ENCODE results near the gene MAB21L2. TPM values are rescaled to one million over a fixed set of nuclear protein-coding genes. Genes with fewer than 3 reads are reported as not detected.

Gene MAB21L2
- total RNA-seq, 2 experiments from 2014 or later: not detected

DNA sequence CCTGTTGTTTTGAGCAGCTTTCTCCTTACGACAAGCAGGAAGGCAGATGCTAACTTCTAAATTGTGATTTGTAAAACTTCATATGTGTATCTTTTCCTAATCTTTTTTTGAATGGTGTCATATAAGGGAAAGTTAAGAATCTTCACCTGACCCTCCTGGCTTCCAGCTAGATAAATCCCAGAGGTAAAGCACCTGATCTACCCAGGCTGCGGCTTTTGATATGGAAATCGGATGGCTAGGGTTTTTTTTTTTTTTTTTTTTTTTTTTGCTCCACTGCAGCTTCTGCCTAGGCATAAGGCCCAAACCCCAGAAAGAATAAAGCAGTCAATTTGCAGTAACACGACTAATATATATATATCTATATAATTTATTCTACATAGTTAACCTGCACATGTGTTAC lies 10.0 kb downstream of the MAB21L2 start:
- Mint-ChIP-seq H3K4me1 (ENCODE audit: low read depth) (no peaks in the 10 kb centered on the region), H3K9me3 (no peaks in the 10 kb centered on the region), H3K27ac (no peak overlapping the region), H3K4me3 (no peak overlapping the region), H3K36me3 (ENCODE audit: low read depth) (peaks cover 12% of the 10 kb centered on the region), H3K27me3 (ENCODE audit: low read depth) (no peaks in the 10 kb centered on the region)
- intact Hi-C loops (cut with micrococcal nuclease): loop anchor here (1.0 kb wide), 1 partner anchor 11 kb away; no protein-coding TSS in a partner anchor
- CTCF ChIA-PET: no interaction called here
- DNase-seq: no peak

DNA sequence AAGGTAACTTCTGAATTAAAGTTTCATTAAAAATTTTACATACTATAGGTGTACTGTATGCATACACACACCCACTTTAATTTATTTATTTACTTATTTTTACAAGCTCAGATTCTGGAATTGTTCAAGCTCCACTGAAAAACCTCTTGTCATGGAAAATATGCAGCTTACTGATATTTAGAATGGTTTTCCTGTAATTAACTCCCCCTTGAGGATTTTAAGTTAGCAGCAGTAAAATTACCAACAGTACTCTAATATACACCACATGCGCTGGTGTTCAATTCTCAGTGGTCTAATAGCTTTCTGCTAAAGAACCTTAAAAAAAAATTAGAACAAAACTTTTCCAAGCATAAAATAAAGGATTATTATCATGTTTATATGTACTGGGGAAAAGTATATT lies 12.0 kb downstream of the MAB21L2 start:
- intact Hi-C loops (cut with micrococcal nuclease): loop anchor here (2.0 kb wide), 1 partner anchor 295 kb away; no protein-coding TSS in a partner anchor

DNA sequence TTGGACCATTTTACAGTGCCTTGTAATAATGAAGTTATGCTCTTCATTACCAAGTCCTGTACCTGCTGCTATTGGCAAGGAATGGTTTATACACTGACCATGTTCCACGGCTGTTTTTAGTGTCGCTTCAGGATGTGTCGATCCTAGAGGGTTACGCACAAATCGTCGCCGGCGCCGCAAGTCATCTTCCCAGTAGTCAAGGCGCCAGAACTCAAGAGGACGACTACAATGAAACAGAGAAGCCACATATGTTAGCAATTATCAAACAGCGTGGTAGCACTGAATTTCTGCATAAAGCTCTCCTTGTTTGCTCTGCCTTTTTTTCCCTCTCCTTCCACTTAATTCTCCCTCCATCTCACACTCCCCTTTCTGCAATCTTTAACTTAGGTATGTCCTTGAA lies 17.0 kb downstream of the MAB21L2 start:
- no peak for DNase-seq
- Mint-ChIP-seq H3K36me3 (ENCODE audit: low read depth) (peaks cover 6% of the 10 kb centered on the region), H3K9me3 (no peaks in the 10 kb centered on the region), H3K4me1 (ENCODE audit: low read depth) (no peaks in the 10 kb centered on the region), H3K4me3 (no peak overlapping the region), H3K27ac (no peak overlapping the region), H3K27me3 (ENCODE audit: low read depth) (no peaks in the 10 kb centered on the region)
- CTCF ChIA-PET: no interaction called here
- intact Hi-C loops (cut with micrococcal nuclease): no loop called here

More for the DNA sequence above, 12.0 kb downstream of the MAB21L2 start:
- H3K36me3 Mint-ChIP-seq (ENCODE audit: low read depth): peaks cover 10% of the 10 kb centered on the region
- H3K27me3 Mint-ChIP-seq (ENCODE audit: low read depth): no peaks in the 10 kb centered on the region
- no peak overlapping the region for H3K4me3 Mint-ChIP-seq
- no peaks in the 10 kb centered on the region for H3K9me3 Mint-ChIP-seq
- CTCF ChIA-PET: interaction anchor here (0.9 to 1.4 kb wide), 2 partner anchors 12 to 295 kb away, joined by 3 read pairs; no protein-coding TSS in a partner anchor
- no peak overlapping the region for H3K27ac Mint-ChIP-seq
- H3K4me1 Mint-ChIP-seq (ENCODE audit: low read depth): no peaks in the 10 kb centered on the region
- no peak for DNase-seq

DNA sequence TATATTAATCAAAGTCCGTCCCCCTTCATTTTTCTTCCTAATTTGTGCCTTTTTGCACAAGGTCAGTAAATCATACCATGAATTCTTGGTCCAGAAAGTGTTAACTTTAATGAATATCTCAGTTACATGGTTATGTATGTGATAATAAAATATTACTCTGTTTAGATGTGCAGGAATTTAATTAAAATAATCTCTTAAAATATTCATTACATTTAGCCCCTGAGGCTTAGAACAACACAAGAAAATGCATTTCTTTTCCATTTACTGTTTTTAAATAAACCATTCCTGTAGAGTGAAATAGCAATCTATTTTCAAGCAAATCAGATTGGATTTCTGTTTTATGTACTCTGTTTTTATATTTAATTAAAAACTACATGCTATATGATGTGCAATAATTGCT lies 17.6 kb downstream of the MAB21L2 start:
- intact Hi-C loops (cut with micrococcal nuclease): no loop called here
- Mint-ChIP-seq H3K9me3 (no peaks in the 10 kb centered on the region), H3K4me1 (ENCODE audit: low read depth) (no peaks in the 10 kb centered on the region), H3K27ac (no peak overlapping the region), H3K27me3 (ENCODE audit: low read depth) (no peaks in the 10 kb centered on the region), H3K36me3 (ENCODE audit: low read depth) (peaks cover 6% of the 10 kb centered on the region), H3K4me3 (no peak overlapping the region)
- DNase-seq: no peak
- CTCF ChIA-PET: no interaction called here

DNA sequence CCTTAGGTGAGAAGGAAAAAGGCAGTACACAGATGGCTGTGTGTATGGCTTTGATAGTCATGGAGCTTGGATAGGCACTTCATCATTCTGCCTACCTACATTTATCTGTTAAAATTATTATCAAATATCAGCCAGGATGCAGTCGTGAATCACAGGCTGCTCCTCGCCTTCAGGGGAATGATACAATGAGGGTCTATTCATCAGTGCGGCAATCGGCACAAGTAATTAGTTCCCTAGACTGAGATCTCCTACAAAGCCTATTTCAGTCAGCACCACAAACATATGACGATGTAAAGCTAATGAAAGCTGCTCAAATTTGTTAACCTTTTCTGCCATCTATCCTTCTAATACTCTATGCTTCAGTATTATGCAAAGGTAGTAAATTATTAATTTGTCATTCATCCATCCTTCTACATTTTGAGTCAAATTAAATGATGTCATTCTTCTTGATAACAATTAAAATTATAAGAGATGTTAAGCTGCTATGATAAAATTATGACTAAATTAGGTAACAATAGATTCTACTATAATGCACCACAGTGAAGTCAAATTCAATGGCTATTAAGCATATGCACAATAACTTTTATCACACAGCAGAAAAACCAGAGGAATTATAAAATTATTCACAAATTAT lies 19.0 kb downstream of the MAB21L2 start:
- intact Hi-C loops (cut with micrococcal nuclease): no loop called here
- Mint-ChIP-seq H3K27ac (no peak overlapping the region), H3K36me3 (ENCODE audit: low read depth) (peaks cover 6% of the 10 kb centered on the region), H3K4me3 (no peak overlapping the region), H3K27me3 (ENCODE audit: low read depth) (no peaks in the 10 kb centered on the region), H3K4me1 (ENCODE audit: low read depth) (no peaks in the 10 kb centered on the region), H3K9me3 (no peaks in the 10 kb centered on the region)
- DNase-seq: no peak
- CTCF ChIA-PET: no interaction called here

DNA sequence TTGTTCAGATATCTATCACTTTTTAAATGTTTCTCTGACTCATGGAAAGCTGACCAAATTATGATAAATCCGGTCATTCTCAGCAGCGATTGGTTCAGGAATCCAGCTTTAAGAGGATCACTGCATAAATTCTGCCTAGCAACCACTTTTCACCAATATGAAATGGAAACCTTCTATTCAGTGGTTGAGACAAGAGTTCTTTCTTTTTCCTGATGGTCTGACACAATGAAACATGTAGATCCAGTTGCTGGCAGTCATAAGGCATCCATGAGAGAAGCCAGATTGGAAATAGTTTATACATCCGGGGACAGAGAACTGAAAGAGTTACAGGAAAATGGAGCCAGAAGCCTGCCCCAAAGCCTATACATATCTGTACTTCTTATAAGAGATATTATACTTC lies 27.2 kb downstream of the MAB21L2 start:
- intact Hi-C loops (cut with micrococcal nuclease): no loop called here
- H3K4me1 Mint-ChIP-seq (ENCODE audit: low read depth): no peaks in the 10 kb centered on the region
- no peak overlapping the region for H3K27ac Mint-ChIP-seq
- no peak overlapping the region for H3K4me3 Mint-ChIP-seq
- DNase-seq: no peak
- CTCF ChIA-PET: no interaction called here
- no peaks in the 10 kb centered on the region for H3K9me3 Mint-ChIP-seq
- H3K36me3 Mint-ChIP-seq (ENCODE audit: low read depth): peaks cover 2% of the 10 kb centered on the region
- no peaks in the 10 kb centered on the region for H3K27me3 Mint-ChIP-seq (ENCODE audit: low read depth)

DNA sequence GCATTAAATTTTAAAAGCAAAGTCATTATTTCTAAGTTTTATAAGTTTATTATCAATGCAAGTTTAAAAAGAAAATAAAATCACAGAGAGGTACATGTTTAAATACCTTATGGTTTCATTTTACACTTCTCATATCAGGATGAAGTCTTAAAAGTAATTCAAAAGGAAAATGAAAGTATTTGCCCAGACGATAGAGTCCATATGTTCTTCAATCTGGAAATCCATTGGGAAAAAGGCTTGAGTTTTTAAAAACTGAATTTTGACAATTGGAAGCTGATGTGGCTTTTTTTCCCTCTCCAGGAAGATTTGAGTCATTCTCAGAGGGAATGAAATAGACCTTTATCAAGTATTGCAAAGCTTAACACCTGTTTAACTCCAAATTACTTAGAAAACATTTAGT lies 37.1 kb downstream of the MAB21L2 start:
- Mint-ChIP-seq H3K27me3 (ENCODE audit: low read depth) (no peaks in the 10 kb centered on the region), H3K4me3 (no peak overlapping the region), H3K9me3 (no peaks in the 10 kb centered on the region), H3K27ac (no peak overlapping the region), H3K4me1 (ENCODE audit: low read depth) (no peaks in the 10 kb centered on the region), H3K36me3 (ENCODE audit: low read depth) (peaks cover 5% of the 10 kb centered on the region)
- intact Hi-C loops (cut with micrococcal nuclease): no loop called here
- CTCF ChIA-PET: no interaction called here
- no peak for DNase-seq

DNA sequence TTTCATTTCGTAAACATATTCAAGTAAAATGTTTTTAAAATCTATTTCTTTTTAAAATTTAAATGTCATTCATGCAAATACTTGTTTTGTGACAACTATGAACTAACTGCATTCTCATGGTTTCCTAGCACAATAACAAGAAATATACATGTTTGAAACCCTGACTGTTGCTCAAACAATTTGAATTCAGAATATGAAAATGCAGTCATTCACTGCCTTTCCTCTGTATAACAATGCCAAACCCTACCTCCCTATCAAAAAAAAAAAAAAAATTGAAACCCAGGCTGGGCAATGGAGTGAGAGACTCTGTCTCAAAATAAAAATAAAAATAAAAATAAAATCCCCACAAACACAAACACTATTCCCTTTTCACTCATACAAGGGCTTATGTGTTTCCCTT lies 42.1 kb downstream of the MAB21L2 start:
- H3K9me3 Mint-ChIP-seq: no peaks in the 10 kb centered on the region
- no peaks in the 10 kb centered on the region for H3K4me1 Mint-ChIP-seq (ENCODE audit: low read depth)
- no peaks in the 10 kb centered on the region for H3K27me3 Mint-ChIP-seq (ENCODE audit: low read depth)
- intact Hi-C loops (cut with micrococcal nuclease): no loop called here
- peaks cover 6% of the 10 kb centered on the region for H3K36me3 Mint-ChIP-seq (ENCODE audit: low read depth)
- H3K4me3 Mint-ChIP-seq: no peak overlapping the region
- CTCF ChIA-PET: no interaction called here
- H3K27ac Mint-ChIP-seq: no peak overlapping the region
- no peak for DNase-seq

DNA sequence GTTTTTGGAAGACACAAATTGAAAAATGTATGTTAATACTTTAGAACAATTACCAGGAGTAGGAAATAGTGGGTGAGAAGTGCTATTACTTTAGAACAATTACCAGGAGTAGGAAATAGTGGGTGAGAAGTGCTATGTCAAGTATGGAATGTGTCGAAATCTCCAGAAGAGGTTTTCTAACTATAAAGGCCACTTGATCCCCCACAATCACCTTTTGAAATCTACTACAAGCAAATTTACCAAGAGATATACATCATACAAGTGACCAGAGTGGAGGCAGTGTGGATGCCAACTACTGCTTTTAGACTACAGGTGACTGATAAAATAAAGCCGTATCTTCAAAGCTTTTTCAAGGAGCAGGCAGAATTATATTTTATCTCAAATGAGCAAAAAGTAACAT lies 43.1 kb downstream of the MAB21L2 start:
- intact Hi-C loops (cut with micrococcal nuclease): no loop called here
- no peak for DNase-seq
- H3K36me3 Mint-ChIP-seq (ENCODE audit: low read depth): peaks cover 6% of the 10 kb centered on the region
- CTCF ChIA-PET: no interaction called here
- no peaks in the 10 kb centered on the region for H3K27me3 Mint-ChIP-seq (ENCODE audit: low read depth)
- H3K9me3 Mint-ChIP-seq: no peaks in the 10 kb centered on the region
- H3K4me1 Mint-ChIP-seq (ENCODE audit: low read depth): no peaks in the 10 kb centered on the region
- H3K27ac Mint-ChIP-seq: no peak overlapping the region
- H3K4me3 Mint-ChIP-seq: no peak overlapping the region

DNA sequence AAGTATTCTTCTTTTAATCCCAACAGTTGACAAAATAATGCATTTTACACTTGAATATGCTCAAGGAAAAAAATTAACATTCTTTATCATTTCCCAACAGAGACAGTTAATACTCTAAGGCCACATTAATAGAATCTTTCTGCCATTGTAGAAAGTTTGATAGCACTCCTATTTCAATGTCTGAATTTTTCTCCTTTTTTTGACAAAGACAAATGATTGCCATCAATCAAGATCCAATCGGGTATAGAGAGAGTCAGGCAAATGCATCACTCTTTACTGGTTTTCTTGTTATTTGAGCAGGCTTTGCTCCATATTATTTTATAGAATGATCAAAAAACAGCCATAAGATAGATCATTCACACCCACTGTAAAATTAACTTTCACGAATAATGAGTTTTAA lies 46.1 kb downstream of the MAB21L2 start:
- intact Hi-C loops (cut with micrococcal nuclease): no loop called here
- no peak for DNase-seq
- Mint-ChIP-seq H3K4me3 (no peak overlapping the region), H3K27ac (no peak overlapping the region), H3K4me1 (ENCODE audit: low read depth) (no peaks in the 10 kb centered on the region), H3K36me3 (ENCODE audit: low read depth) (peaks cover 4% of the 10 kb centered on the region), H3K9me3 (peaks cover 4% of the 10 kb centered on the region), H3K27me3 (ENCODE audit: low read depth) (no peaks in the 10 kb centered on the region)
- CTCF ChIA-PET: no interaction called here

DNA sequence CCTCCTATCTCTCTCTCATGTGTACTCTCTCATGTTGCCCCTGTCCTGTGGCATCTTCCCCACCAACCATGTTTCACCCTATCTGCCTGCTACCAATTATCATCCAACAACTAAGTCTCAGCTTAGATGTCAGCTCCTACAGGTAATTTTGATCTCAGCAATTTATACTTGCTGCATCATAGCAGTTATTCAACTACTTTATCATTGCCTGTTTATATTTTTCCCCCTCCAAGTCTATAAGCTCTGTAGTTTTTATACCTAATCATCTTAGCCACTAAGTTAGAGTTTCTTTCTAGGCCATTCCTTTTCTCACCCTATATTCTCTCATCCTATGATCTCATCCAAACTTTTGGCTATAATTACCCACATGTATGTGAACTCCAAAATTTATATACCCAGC lies 50.7 kb downstream of the MAB21L2 start:
- Mint-ChIP-seq H3K27me3 (ENCODE audit: low read depth) (no peaks in the 10 kb centered on the region), H3K36me3 (ENCODE audit: low read depth) (peaks cover 8% of the 10 kb centered on the region), H3K4me1 (ENCODE audit: low read depth) (no peaks in the 10 kb centered on the region), H3K9me3 (peaks cover 12% of the 10 kb centered on the region), H3K4me3 (no peak overlapping the region), H3K27ac (no peak overlapping the region)
- intact Hi-C loops (cut with micrococcal nuclease): no loop called here
- CTCF ChIA-PET: no interaction called here
- no peak for DNase-seq

All from activated naive CD4-positive, alpha-beta T cell treated with anti-CD3 and anti-CD28 coated beads for 36 hours (primary cell).